ENCODE measurements around the gene DRICH1. TPM values are rescaled to one million over a fixed set of nuclear protein-coding genes. Genes with fewer than 3 reads are reported as not detected.
"Not testable (repeated sequence)": the region's sequence is repeated elsewhere in the genome, so short reads cannot be mapped to it uniquely, and the experiment has no call there.

The DRICH1 gene
- total RNA-seq, 2 experiments from 2014 or later = 1.7 to 2.2 TPM

- intact Hi-C loops (cut with DNase I, micrococcal nuclease) = no loop called here
- ChIA-PET CTCF (no interaction called here), POLR2A (no interaction called here)
- no peaks in the 10 kb centered on the region for H3K9me3 ChIP-seq (ENCODE audit: control insufficient read depth in 1 of 2, insufficient read depth in 1 of 2, low read length in 2 of 2)
- H3K27me3 ChIP-seq (ENCODE audit: control insufficient read depth in 1 of 2, insufficient read depth in 2 of 2, low read length in 2 of 2) = no peaks in the 10 kb centered on the region
- H3K27ac ChIP-seq (ENCODE audit: low read depth in 1 of 2, low read length in 2 of 2) = no peak overlapping the region
- H3K4me1 Mint-ChIP-seq (ENCODE audit: low read depth) = no peaks in the 10 kb centered on the region
- no peak for ATAC-seq (ENCODE audit: poor library complexity)
- no peak overlapping the region for H3K4me3 ChIP-seq (ENCODE audit: low read length)
- DNase-seq = no peak
- no peaks in the 10 kb centered on the region for H3K27me3 Mint-ChIP-seq
- no peak overlapping the region for H3K4me3 Mint-ChIP-seq
- no peaks in the 10 kb centered on the region for H3K4me1 ChIP-seq (ENCODE audit: insufficient read depth, low read length)
- TF ChIP-seq CTCF (IDR thresholded peaks at IDR 0.05) = no peak
- peaks cover 7% of the 10 kb centered on the region for H3K36me3 Mint-ChIP-seq (ENCODE audit: low read depth)
- no peak overlapping the region for H3K27ac Mint-ChIP-seq
- H3K9me3 Mint-ChIP-seq = no peaks in the 10 kb centered on the region
- H3K36me3 ChIP-seq (ENCODE audit: insufficient read depth, low read length) = peaks cover 4% of the 10 kb centered on the region
These were observed 7.5 kb upstream of the DRICH1 start for GRCh38 chr22:23639661-23640060.

GRCh38 chr22:23638611-23639010, 6.5 kb upstream of the DRICH1 start:
- CTCF ChIA-PET = no interaction called here
- Mint-ChIP-seq H3K4me3 (no peak overlapping the region), H3K27ac (no peak overlapping the region), H3K9me3 (no peaks in the 10 kb centered on the region), H3K27me3 (no peaks in the 10 kb centered on the region), H3K4me1 (ENCODE audit: low read depth) (no peaks in the 10 kb centered on the region), H3K36me3 (ENCODE audit: low read depth) (peaks cover 7% of the 10 kb centered on the region)
- intact Hi-C loops (cut with DNase I, micrococcal nuclease) = no loop called here
- H3K9me3 ChIP-seq (ENCODE audit: control insufficient read depth in 1 of 2, insufficient read depth in 1 of 2, low read length in 2 of 2) = no peaks in the 10 kb centered on the region
- TF ChIP-seq CTCF (IDR thresholded peaks at IDR 0.05) = no peak
- H3K4me1 ChIP-seq (ENCODE audit: insufficient read depth, low read length) = no peaks in the 10 kb centered on the region
- no peak overlapping the region for H3K27ac ChIP-seq (ENCODE audit: low read depth in 1 of 2, low read length in 2 of 2)
- DNase-seq (no peak), ATAC-seq (ENCODE audit: poor library complexity) (no peak)
- H3K27me3 ChIP-seq (ENCODE audit: control insufficient read depth in 1 of 2, insufficient read depth in 2 of 2, low read length in 2 of 2) = no peaks in the 10 kb centered on the region
- peaks cover 4% of the 10 kb centered on the region for H3K36me3 ChIP-seq (ENCODE audit: insufficient read depth, low read length)
- POLR2A ChIA-PET = no interaction called here
- H3K4me3 ChIP-seq (ENCODE audit: low read length) = no peak overlapping the region

GRCh38 chr22:23635291-23635690, 3.2 kb upstream of the DRICH1 start:
- ATAC-seq (ENCODE audit: poor library complexity); H3K9me3 ChIP-seq (ENCODE audit: control insufficient read depth in 1 of 2, insufficient read depth in 1 of 2, low read length in 2 of 2); intact Hi-C loops (cut with DNase I, micrococcal nuclease); POLR2A ChIA-PET; CTCF ChIA-PET; H3K36me3 Mint-ChIP-seq (ENCODE audit: low read depth); H3K27me3 Mint-ChIP-seq; H3K4me3 ChIP-seq (ENCODE audit: low read length); H3K4me1 ChIP-seq (ENCODE audit: insufficient read depth, low read length); H3K27ac ChIP-seq (ENCODE audit: low read depth in 1 of 2, low read length in 2 of 2); H3K36me3 ChIP-seq (ENCODE audit: insufficient read depth, low read length); H3K9me3 Mint-ChIP-seq; H3K4me3 Mint-ChIP-seq; H3K27ac Mint-ChIP-seq; H3K27me3 ChIP-seq (ENCODE audit: control insufficient read depth in 1 of 2, insufficient read depth in 2 of 2, low read length in 2 of 2); H3K4me1 Mint-ChIP-seq (ENCODE audit: low read depth); DNase-seq: not testable (repeated sequence)

GRCh38 chr22:23628056-23628743, 3.9 kb downstream of the DRICH1 start:
- not testable (repeated sequence) for H3K4me3 ChIP-seq (ENCODE audit: low read length); H3K27me3 Mint-ChIP-seq; H3K27ac ChIP-seq (ENCODE audit: low read depth in 1 of 2, low read length in 2 of 2); H3K4me1 ChIP-seq (ENCODE audit: insufficient read depth, low read length); ATAC-seq (ENCODE audit: poor library complexity); H3K27ac Mint-ChIP-seq; DNase-seq; H3K36me3 ChIP-seq (ENCODE audit: insufficient read depth, low read length); H3K27me3 ChIP-seq (ENCODE audit: control insufficient read depth in 1 of 2, insufficient read depth in 2 of 2, low read length in 2 of 2); H3K36me3 Mint-ChIP-seq (ENCODE audit: low read depth); H3K4me3 Mint-ChIP-seq; H3K4me1 Mint-ChIP-seq (ENCODE audit: low read depth); H3K9me3 Mint-ChIP-seq; H3K9me3 ChIP-seq (ENCODE audit: control insufficient read depth in 1 of 2, insufficient read depth in 1 of 2, low read length in 2 of 2)
- ChIA-PET CTCF (interaction anchor here (1.2 kb wide), 1 partner anchor 222 kb away, joined by 5 read pairs; no protein-coding TSS in a partner anchor), POLR2A (interaction anchor here (0.6 kb wide), 1 partner anchor 224 kb away, joined by 3 read pairs; no protein-coding TSS in a partner anchor)
- intact Hi-C loops (cut with DNase I, micrococcal nuclease) = loop anchor here (1.0 to 5.0 kb wide), 2 partner anchors 219 kb away; no protein-coding TSS in a partner anchor
